A549 (cell line): ENCODE results near the gene PITPNC1. TPM values are rescaled to one million over a fixed set of nuclear protein-coding genes. Genes with fewer than 3 reads are reported as not detected.
A peak's percentile ranks its signal among the peaks of the same experiment; 100 is the strongest.

Experiments used
- ATAC-seq, 2 experiments: fragments of 200-7000 bp in 1 of 2; fragments of >200 bp in 1 of 2; cut with Nextera tagmentation in 1 of 2; cut with Tn5 transposase in 1 of 2; 3 replicates each; pipeline versions ENCODE4 v1.8.0 to v1.9.1; 2018 to 2020; ENCODE audit warnings: mild to moderate bottlenecking in 1 of 2, moderate library complexity in 1 of 2
- CTCF ChIA-PET: fragments of 300-600 bp; sonication (Branson Sonifier 250); formaldehyde crosslinking; extraction: SDS; loops from one replicate; lab custom pipeline; 2021; ENCODE audit warnings: antibody characterized with exemption, inconsistent platforms; lab: Yijun Ruan, JAX
- POLR2A ChIA-PET: fragments of 350-600 bp; formaldehyde crosslinking; extraction: SDS; loops from one replicate; lab custom pipeline; 2021; ENCODE audit warnings: antibody characterized with exemption, inconsistent platforms; lab: Yijun Ruan, JAX
- DNase-seq, 2 experiments: peaks; one replicate each; pipeline versions ENCODE4 v3.0.0 to v3.0.0-alpha.2; 2011 to 2016; ENCODE audit warnings: low read depth in 1 of 2, low spot score in 1 of 2
- FAIRE-seq: peaks from 2 replicates; lab custom pipeline; 2011; peaks lifted over from hg19 to GRCh38; lab: Jason Lieb, UNC
- H3K27ac ChIP-seq, 2 experiments: fragments of >200 bp; sonication (Bioruptor Twin); formaldehyde crosslinking; 3 replicates each; pipeline ENCODE4 v1.5.1; 2016 to 2017
- H3K4me1 ChIP-seq: fragments of >200 bp; sonication (Bioruptor Twin); formaldehyde crosslinking; 3 replicates; pipeline ENCODE4 v1.6.1; 2016
- H3K4me2 ChIP-seq: fragments of >200 bp; sonication (Bioruptor Twin); formaldehyde crosslinking; 3 replicates; pipeline ENCODE4 v1.6.1; 2016
- H3K4me3 ChIP-seq: fragments of >200 bp; sonication (Bioruptor Twin); formaldehyde crosslinking; 3 replicates; pipeline ENCODE4 v1.5.1; 2016
- H3K9me3 ChIP-seq: fragments of >200 bp; sonication (Bioruptor Twin); formaldehyde crosslinking; 3 replicates; pipeline ENCODE4 v1.6.1; 2016
- CBX2 ChIP-seq: fragments of 200-600 bp; sonication (generic); IDR thresholded peaks from 2 replicates; pipeline ENCODE4 v1.6.1; 2016; ENCODE audit warnings: low read depth, mild to moderate bottlenecking, borderline replicate concordance
- CBX8 ChIP-seq: fragments of 200-600 bp; sonication (generic); IDR thresholded peaks from 2 replicates; pipeline ENCODE4 v1.6.1; 2016
- E2F6 ChIP-seq: IDR thresholded peaks from 2 replicates; pipeline ENCODE4 v1.6.1; 2012; ENCODE audit warnings: low read depth, borderline replicate concordance
- EP300 ChIP-seq, 2 experiments: fragments of >200 bp; sonication (Bioruptor Twin); formaldehyde crosslinking; IDR thresholded peaks; 2 replicates in 1 of 2; 3 replicates in 1 of 2; pipeline ENCODE4 v1.6.1; 2016 to 2017
- FOSL2 ChIP-seq, 2 experiments: fragments of 450-650 bp in 1 of 2; fragments of >200 bp in 1 of 2; sonication (Bioruptor Twin) in 1 of 2; formaldehyde crosslinking; IDR thresholded peaks; 2 replicates each; pipeline versions ENCODE4 v1.5.0 to v1.6.1; 2016 to 2020; ENCODE audit warnings: mild to moderate bottlenecking in 1 of 2, moderate library complexity in 1 of 2
- JUNB ChIP-seq: fragments of >200 bp; sonication (Bioruptor Twin); formaldehyde crosslinking; IDR thresholded peaks from 2 replicates; pipeline ENCODE4 v1.6.1; 2016
- MAZ ChIP-seq: fragments of 150-350 bp; IDR thresholded peaks from 2 replicates; pipeline ENCODE4 v1.6.1; 2014; ENCODE audit warnings: antibody characterized with exemption, low read depth, low read length, borderline replicate concordance
- MYC ChIP-seq: IDR thresholded peaks from 2 replicates; pipeline ENCODE4 v1.6.1; 2012; ENCODE audit warnings: mild to moderate bottlenecking, inconsistent platforms, low read length, improper control_type of control experiment, borderline replicate concordance
- NFE2L2 ChIP-seq: fragments of 150-350 bp; conservative IDR thresholded peaks from 2 replicates; pipeline ENCODE4 v1.6.1; 2014; ENCODE audit warnings: low read length
- PHF8 ChIP-seq: fragments of 200-600 bp; sonication (generic); IDR thresholded peaks from 2 replicates; pipeline ENCODE4 v1.6.1; 2016; ENCODE audit warnings: low read depth, mild to moderate bottlenecking, antibody characterized with exemption, moderate library complexity, borderline replicate concordance
- RCOR1 ChIP-seq: fragments of 150-350 bp; IDR thresholded peaks from 2 replicates; pipeline ENCODE4 v1.6.1; 2014; ENCODE audit warnings: antibody characterized with exemption, low read length, low read depth
- RNF2 ChIP-seq: fragments of 200-600 bp; sonication (generic); IDR thresholded peaks from 2 replicates; pipeline ENCODE4 v1.6.1; 2016; ENCODE audit warnings: low read depth, mild to moderate bottlenecking, antibody characterized with exemption, moderate library complexity, borderline replicate concordance
- SMC3 ChIP-seq: fragments of >200 bp; sonication (Bioruptor Twin); formaldehyde crosslinking; IDR thresholded peaks from 3 replicates; pipeline ENCODE4 v1.6.1; 2018; ENCODE audit warnings: inconsistent platforms
- ZC3H11A ChIP-seq: fragments of 450-650 bp; IDR thresholded peaks from 2 replicates; pipeline ENCODE4 v1.6.1; 2014; ENCODE audit warnings: antibody characterized with exemption, mild to moderate bottlenecking
- WGBS: methylation state at CpG from one replicate; pipeline ENCODE4 v1.1.6; 2017; ENCODE audit errors: missing lambda C conversion rate; 5-methylcytosine and 5-hydroxymethylcytosine counted together
- polyA plus RNA-seq, 4 experiments: library from polyadenylated mRNA; depleted of rRNA in 3 of 4; stranded (reverse); fragments of >200 nt; fragmentation: RNase III in 1 of 4; extraction: RNeasy Plus Mini Kit Qiagen cat#74134 plus additional on column Dnase treatment in 1 of 4; gene quantifications; 2 replicates in 3 of 4; 3 replicates in 1 of 4; pipeline ENCODE4 v1.2.3, GENCODE V29; 2011 to 2017
- TF ChIP-seq, protein P1 (sequence below): fragments of 200-600 bp; sonication (generic); IDR thresholded peaks from 2 replicates; pipeline ENCODE4 v1.6.1; 2016; ENCODE audit warnings: antibody characterized with exemption, mild to moderate bottlenecking, moderate library complexity

The PITPNC1 gene
- polyA plus RNA-seq, 2 of the 4 experiments (the other 2 are of a cell fraction): 3.7 to 11.2 TPM

DNA sequence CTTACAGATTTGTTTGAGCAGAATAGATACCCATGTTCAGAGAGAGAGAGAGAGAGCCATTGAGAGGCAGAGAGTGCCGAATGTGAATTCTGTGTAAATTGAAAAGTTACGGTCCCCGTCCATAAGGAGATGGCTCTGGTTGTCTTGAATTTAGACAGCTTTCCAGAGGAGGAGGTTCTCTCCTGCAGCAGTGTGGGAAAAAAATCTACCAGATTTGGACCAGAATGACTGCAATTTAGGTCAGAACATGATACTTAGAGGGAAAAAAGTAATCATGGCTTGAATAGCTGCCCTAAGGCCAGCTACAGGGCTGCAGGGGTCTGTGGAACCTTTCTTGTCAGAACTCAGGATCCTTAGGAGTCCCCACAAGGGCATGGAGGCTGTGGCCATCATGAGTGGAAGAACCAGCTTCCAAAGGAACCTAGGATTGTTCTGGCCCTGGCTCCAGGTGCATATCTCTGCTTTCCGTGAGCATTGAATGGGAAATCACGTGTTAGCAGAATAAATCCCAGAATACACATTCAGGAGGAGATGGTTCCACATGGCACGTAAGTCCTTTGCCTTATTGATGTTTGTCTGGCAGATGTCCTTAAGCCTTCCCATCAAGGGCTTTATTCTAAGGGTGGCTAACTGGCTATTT, 13.0 kb downstream of the PITPNC1 start:
- FAIRE-seq: no peak
- Histone ChIP-seq H3K4me1 (peaks cover 19% of the 10 kb centered on the region), H3K9me3 (no peaks in the 10 kb centered on the region), H3K4me2 (peak overlapping the region; percentile 65), H3K27ac (peak overlapping the region; percentile 54 to 68; a peak in 5 of 6 replicates), H3K4me3 (no peak overlapping the region)
- POLR2A ChIA-PET: interaction anchor here (1.0 kb wide), 1 partner anchor 51 kb away, joined by 3 read pairs; no protein-coding TSS in a partner anchor
- TF ChIP-seq FOSL2 (IDR thresholded peaks at IDR 0.05): no peak
- TF ChIP-seq FOSL2 (CRISPR knock-in tag; IDR thresholded peaks at IDR 0.05): no peak
- TF ChIP-seq PHF8: no peak
- TF ChIP-seq RNF2: no peak
- TF ChIP-seq MYC: no peak
- TF ChIP-seq, protein P1, sequence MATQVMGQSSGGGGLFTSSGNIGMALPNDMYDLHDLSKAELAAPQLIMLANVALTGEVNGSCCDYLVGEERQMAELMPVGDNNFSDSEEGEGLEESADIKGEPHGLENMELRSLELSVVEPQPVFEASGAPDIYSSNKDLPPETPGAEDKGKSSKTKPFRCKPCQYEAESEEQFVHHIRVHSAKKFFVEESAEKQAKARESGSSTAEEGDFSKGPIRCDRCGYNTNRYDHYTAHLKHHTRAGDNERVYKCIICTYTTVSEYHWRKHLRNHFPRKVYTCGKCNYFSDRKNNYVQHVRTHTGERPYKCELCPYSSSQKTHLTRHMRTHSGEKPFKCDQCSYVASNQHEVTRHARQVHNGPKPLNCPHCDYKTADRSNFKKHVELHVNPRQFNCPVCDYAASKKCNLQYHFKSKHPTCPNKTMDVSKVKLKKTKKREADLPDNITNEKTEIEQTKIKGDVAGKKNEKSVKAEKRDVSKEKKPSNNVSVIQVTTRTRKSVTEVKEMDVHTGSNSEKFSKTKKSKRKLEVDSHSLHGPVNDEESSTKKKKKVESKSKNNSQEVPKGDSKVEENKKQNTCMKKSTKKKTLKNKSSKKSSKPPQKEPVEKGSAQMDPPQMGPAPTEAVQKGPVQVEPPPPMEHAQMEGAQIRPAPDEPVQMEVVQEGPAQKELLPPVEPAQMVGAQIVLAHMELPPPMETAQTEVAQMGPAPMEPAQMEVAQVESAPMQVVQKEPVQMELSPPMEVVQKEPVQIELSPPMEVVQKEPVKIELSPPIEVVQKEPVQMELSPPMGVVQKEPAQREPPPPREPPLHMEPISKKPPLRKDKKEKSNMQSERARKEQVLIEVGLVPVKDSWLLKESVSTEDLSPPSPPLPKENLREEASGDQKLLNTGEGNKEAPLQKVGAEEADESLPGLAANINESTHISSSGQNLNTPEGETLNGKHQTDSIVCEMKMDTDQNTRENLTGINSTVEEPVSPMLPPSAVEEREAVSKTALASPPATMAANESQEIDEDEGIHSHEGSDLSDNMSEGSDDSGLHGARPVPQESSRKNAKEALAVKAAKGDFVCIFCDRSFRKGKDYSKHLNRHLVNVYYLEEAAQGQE: no peak
- no peak for TF ChIP-seq RCOR1
- TF ChIP-seq MAZ: no peak
- TF ChIP-seq CBX2: no peak
- 81% methylated on average over 6 of the region's 6 CpGs for WGBS
- no peak for DNase-seq
- ATAC-seq: peak; percentile 11; a peak in 2 of 6 replicates
- CTCF ChIA-PET: interaction anchor here (0.8 to 8.0 kb wide), 6 partner anchors 15 to 296 kb away, joined by 3 to 185 read pairs (median 6); partner anchors contain the start of gene PITPNC1

DNA sequence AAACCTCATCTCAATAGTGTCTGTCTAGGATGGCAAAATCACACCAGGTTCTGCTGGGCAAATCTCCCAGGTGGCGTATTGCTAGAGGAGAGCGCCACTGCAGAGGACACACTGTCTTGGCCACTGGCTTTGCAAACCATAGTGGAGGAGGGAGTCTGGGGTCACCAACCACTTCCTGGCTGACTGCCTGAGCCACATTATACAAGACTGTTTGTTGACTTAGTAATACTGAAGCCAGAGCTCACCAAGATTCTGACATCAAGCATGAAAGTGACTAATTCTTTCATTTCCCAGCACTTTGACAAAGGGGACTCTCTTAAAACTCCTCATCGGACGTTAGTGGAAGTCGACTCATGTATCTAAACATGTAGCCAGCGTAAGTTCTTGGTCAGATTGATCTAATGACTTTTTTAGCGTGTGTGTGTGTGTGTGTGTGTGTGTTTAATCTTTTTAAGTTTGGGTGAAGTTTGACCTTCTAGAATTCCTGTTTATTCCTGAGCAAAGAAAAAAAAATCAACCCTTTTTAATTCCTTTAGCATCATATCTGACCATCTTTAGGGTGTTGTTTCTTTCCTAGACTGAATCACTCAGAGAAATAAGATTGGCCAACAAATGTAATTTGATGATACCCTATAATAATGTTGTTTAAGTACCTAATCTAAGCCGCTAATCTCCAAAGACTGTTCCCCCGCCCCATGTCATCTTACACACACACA, 13.7 kb downstream of the PITPNC1 start:
- ATAC-seq (peak; percentile 80), DNase-seq (peak; percentile 42 to 83), FAIRE-seq (no peak)
- Histone ChIP-seq H3K4me1 (peaks cover 19% of the 10 kb centered on the region), H3K9me3 (no peaks in the 10 kb centered on the region), H3K4me3 (no peak overlapping the region), H3K27ac (peak overlapping the region; percentile 54 to 68; a peak in 5 of 6 replicates), H3K4me2 (peak overlapping the region; percentile 65)
- 35% methylated on average over 9 of the region's 9 CpGs for WGBS
- ChIA-PET CTCF (interaction anchor here (3.1 to 8.0 kb wide), 3 partner anchors 15 to 239 kb away, joined by 9 to 185 read pairs (median 114); partner anchors contain the start of gene PITPNC1), POLR2A (interaction anchor here (1.0 kb wide), 1 partner anchor 51 kb away, joined by 3 read pairs; no protein-coding TSS in a partner anchor)
- TF ChIP-seq NFE2L2 (no peak), FOSL2 (IDR thresholded peaks at IDR 0.05) (0 out of 2 replicates have a peak, but pooled peaks have one; percentile 16), FOSL2 (CRISPR knock-in tag; IDR thresholded peaks at IDR 0.05) (peak; percentile 66), SMC3 (0 out of 3 replicates have a peak, but pooled peaks have one; percentile 19), E2F6 (no peak), EP300 (IDR thresholded peaks at IDR 0.05) (peak in 1 of 2 experiments; percentile 54; a peak in 1 of 5 replicates), CBX8 (no peak), ZC3H11A (no peak), JUNB (peak; percentile 59; the same call in 1 of the 2 replicates)
- TF ChIP-seq, protein P1: no peak
